GM18507 (cell line): ENCODE results near the gene PRKAG1.

Experiments
- DNase-seq: peaks from one replicate; pipeline ENCODE4 v3.0.0; 2011; ENCODE audit warnings: low read depth; ENCODE audit not compliant: insufficient read length; ENCODE audit errors: extremely low spot score
- FAIRE-seq: peaks from 2 replicates; lab custom pipeline; 2011; peaks lifted over from hg19 to GRCh38; lab: Jason Lieb, UNC

PRKAG1 gene

DNA sequence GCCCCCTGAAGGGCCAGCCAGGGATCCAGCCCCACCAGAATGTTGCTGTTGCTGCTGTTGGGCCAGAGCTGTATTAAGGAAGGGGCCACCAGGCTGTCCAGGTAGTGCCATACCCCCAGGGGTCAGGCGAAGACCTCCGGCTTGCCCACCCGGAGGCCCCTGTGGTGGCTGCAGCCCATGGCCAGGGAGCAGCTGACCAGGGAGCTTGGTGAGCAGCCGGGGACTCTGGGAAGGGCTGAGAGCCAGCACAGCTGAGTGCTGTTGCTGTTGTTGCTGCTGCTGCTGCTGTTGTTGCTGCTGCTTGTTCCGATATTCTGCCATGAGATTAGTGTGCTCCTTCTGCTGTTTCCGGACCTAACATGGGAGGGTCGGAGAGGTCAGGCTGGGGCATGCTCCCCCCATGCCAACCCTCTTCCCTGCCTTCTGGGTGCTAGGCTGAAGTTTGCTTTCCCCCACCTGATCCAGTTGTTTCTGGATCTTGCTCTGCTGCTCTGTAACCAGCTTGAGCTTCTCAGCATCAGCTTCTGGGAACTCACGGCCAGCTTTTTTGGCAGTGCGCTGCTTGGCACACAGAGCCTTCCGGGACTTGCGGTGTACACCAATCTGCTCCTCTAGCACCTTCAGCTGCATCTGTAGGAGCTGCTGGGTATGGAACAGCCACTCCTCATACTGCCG is 15.2 kb upstream of the PRKAG1 start:
- DNase-seq (no peak), FAIRE-seq (no peak)

DNA sequence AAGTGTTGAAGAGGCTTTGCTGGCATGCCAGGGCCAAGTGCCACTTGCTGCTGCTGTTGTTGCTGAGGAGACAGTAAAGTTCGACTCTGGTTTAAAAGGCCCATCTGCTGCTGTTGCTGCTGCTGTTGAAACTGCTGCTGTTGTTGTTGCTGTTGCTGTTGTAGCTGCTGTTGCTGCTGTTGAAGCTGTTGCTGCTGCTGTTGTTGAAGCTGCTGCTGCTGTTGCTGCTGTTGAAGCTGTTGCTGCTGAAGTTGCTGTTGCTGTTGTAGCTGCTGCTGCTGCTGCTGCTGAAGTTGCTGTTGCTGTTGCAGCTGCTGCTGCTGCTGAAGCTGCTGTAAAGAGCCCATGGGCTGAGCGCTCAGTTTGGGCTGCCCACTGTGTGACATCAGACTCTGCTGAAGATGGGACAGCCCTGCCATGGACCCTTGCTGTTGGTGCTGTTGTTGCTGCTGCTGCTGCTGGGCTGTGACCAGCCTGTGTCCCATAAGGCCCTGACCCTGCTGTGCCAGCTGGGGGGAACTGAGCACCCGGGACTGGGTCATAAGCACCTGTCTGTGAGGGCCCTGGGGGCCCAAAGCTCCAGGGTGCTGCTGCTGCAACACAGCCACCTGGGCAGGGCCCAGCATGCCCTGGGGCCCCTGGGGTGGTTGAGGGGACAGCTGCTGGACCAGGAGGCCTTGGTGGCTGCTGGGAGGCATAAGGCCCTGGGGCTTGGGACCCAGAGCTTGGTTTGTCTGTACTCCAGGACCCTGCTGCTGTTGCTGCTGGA is 14.3 kb upstream of the PRKAG1 start:
- FAIRE-seq (no peak), DNase-seq (no peak)

DNA sequence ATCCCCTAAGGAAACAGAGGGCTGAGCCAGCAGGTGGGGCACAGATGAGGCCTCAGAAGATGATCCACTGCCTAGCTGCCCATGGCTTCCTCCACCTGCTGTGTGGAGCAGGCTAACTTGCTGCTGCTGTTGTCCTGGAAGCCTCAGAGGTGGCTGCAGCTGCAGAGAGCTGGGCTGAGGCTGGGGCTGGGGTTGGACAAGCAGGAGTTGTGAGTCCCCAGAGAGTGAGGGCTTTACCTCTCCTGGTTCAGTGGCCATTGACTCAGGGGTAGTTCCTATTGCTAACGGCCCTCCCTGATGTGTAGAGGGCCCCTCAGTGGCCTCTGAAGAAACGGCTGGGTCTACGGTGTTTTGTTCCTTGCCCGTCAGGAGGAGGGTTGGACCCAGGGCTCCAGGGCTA is 13.7 kb upstream of the PRKAG1 start:
- DNase-seq: no peak
- FAIRE-seq: no peak

DNA sequence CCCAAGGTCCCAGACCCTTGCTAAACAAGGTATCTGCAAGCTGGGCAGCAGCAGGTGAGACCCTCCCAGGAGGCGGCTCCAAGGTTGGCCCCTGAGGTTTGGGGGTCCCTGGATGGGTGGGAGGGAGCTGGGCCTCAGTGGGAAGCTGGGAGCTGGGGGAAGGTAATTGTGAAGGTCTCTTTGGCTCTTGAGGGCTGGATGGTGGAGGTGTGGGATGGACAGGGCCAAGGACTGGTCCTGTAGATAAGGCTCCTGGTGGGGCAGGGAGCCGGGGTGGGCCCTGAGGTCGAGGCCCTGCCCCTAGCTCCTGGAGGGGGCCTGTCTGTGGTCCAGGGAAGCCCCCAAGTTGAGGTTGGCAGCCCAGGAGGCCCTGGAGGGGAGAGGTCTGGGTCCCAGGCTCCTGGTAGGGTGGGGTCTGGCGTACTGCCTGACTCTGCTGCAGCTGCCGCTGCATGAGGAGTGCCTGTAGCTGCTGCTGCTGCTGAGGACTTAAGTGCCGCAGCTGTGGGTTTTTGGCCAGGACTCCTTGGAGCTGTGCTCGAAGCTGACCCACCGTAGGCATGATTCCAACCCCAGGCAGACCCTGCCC is 13.1 kb upstream of the PRKAG1 start:
- FAIRE-seq (no peak), DNase-seq (no peak)

DNA sequence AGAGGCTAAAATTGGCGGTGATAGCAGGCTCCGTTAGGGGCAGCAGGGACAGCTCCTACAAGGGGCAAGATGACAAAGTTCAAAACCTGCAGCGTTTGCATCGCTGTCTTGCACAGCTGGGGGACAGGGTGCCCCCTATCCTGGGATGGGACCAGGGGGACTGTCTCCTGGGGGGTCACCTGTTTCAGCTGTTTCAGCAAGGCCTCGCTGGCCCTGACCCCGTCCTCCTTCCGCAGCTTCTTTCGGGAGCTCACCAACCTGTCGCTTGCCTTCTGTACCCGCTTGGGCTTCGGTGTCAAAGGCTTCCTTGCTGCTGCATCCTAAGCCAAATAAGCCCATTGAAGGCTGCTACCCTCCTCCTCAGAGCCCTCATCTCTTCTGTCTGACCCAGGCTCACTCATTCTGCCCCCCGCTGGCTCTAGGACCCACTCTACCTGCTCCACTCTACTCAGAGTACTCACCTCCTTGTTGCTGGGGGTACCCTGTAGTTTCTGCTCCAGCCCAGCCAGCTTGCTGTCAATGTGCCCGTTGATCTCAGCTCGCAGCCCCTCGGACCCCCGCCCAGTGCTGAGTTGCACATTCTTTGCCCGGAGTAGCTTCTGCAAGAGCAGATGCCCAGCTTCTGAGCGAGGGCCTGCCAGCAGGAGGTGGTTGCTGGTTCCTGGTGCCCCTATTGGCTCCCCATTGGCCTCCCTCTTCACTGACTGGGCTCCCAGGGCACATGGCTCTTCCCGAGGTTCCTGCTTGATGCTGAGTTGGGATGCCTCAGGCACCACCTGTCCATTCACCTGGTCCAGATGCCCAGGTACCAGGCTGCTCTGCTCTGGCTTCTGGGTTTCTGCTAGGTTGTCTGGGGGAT is 12.4 kb upstream of the PRKAG1 start:
- no peak for FAIRE-seq
- DNase-seq: no peak

DNA sequence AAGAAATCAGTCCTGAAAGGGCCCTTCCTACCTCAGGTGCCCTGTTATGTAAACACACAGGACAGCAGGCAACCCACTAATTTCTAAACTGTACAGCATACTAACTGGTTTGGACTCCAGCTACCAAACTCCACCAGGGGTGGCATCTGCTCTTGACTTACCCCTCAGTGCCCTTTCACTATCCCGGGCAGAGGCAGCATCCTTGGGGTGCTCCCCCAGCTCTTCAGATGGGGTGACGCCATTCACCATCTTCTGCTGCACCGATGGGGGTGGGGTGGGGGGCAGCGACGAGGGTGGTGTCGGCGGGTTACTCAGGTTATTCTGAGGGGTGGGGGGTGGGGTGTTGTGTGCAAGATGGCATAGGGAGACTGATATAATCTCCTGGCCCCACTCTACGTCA is 11.5 kb upstream of the PRKAG1 start:
- DNase-seq (no peak), FAIRE-seq (no peak)

DNA sequence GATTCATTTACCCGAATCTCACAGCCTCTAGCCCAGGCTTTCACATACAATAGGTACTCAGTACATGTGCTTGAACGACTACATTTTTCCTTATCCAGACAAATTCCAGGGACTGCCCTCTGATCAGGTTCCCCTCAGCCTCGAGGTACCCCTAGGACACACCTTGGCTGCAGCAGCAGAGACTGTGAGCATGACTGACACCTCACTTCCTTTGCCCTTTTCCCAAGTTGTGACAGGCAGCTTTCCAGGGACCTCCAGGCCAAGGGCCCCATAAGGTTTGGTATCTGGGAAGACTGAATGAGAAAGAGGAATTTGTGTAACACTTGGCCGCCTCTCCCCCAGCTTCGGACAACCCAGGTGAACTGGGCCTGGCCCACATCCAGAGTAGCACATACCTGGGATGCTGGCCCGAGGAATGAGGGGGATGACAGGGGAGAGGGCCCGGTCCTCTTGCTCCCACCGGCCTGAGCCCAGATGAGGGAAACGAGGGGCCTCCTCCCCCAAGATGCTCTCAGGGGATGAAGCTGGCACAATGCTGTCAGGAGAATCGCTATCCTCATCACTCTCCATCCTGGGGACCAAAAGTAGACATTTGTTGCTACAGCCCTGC is 10.2 kb upstream of the PRKAG1 start:
- FAIRE-seq (no peak), DNase-seq (no peak)

DNA sequence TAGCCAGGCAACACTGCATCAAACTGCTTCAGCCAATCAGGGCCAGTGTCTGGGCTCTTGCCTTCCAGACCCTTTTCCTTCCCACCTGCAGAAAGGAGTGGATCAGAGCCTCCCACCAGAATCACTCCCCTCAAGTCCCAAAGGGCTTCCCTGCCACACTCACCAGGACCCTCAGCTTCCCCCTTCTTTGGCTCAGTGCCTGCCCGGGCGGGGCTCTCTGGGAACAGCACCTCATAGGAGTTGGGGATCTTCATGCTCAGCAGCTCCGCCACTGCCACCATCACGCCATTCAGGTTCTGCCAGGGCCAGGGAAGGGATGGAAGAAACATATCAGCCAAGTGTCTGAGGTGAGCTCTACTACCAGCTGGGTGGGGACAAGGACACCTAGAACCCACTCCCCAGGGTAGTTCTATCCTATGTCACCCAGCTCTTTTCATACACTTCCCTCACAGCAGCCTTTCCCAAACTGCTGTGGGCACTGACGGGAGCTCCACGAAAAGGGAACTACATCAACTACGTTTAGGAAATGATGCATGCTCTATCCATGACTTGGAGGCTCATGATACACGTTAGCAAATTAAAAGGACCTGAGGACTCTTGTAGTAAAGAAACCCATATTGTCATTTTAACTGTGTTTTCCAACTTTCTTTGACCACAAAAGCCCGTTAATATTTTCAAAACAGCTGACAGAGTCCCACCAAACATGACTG is 9.4 kb upstream of the PRKAG1 start:
- DNase-seq (no peak), FAIRE-seq (no peak)

DNA sequence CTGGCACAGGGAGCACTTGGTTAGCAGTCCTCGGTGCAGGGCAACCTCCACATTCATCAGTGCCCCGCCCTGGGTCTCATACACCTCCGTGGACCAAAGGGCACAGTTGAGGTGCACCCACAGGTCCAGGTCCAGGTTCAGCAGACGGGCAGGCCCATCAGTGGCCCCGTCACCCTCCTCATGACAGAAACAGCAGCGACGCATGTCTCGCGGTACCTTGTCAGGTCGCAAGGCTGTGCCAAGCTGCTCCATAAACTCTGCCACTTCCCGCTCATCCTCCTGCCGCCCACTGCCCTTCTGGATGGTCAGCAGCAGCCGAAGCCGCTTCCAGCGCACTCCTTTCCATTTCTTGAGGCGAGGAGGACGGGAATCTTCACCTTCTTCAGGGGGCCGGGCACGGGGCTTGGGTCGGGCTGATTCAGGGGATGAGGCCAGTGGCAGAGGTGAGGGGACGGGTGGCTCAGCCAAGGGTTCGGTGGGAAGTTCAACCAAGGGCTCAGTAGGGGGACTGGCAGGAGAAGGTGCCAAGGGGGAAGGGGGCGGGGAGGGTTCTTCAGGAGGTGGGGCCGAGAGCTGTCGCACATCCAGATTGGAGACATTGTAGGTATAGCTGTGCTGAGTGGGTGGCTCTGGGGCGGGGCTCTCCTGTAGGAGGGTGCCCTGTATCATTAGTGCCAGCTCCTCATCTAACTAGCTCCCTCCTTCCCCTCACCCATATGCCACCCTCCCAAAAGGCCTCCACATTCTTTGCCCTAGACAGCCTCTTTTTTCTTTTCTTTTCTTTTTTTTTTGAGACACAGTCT is 8.3 kb upstream of the PRKAG1 start:
- no peak for DNase-seq
- no peak for FAIRE-seq

DNA sequence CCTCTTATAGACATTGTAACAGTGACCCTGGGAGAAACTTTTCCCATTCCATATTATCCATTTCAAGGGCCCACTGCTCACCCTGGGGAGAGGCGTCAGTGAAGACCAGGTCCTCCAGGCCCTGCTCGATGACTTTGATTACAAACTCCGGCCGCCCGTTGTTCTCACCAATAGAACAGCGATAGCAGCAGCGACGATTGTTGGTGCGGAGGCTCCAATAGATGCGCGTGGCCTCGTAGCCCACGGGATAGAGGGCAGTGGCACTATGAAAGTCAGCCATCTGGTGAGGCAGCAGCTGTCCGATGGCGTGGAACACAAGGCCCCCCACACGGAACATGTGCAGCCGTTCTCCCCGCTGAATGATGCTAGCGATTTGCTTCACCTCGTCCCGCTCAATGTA is 7.5 kb upstream of the PRKAG1 start:
- no peak for FAIRE-seq
- no peak for DNase-seq

DNA sequence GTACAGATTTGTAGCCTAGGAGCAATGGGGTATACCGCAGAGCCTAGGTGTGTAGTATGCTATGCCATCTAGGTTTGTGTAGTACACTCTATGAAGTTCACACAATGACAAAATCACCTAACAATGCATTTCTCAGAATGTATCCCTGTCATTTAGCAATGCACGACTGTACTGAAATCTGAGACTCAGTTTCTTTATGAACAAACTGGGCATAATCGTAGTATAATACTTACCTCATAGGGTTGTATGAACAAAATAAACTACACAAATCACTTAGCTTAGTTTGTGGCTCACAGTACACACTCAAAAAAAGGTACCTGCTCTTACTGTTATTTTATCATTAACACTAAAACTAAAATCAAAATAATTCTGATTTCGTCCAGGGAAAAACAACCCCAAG is 6.9 kb upstream of the PRKAG1 start:
- DNase-seq: no peak
- FAIRE-seq: no peak

DNA sequence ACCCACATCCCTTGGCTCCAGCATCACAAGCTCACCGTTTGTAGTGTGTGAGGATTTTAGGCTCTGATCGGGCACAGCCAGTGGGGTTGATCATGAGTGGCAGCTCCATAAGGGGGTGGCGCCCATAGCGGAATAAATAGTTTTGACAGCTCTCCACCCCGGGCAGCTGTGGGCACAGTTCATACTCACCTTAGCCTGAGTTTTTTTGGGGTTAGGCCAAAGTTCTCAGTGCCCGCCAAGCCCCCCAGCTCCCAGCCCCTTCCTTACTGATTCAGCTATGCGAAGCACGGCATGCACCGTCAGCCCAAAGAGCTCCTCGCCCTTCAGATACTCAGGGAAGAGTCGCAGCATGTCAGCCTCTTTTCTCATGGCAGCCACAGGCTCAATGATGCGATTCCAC is 6.0 kb upstream of the PRKAG1 start:
- no peak for FAIRE-seq
- no peak for DNase-seq

DNA sequence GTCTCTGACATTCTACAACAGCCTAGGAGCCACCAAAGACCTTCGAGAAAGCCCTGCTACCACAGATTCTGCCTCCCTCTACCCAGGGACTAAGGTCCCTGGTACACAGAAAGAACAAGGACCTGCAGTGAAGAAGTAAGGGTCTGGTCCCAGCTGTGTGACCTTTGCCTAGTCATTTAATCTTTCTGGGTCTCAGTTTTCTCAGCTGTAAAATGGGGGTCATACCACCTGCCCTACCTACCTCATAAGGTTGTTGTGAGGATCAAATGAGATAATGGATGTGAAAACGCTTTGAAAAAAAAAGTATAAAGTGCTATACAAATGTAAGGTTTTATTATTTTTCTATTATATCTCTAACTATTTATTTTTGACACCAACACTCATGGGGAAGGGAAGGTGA is 5.2 kb upstream of the PRKAG1 start:
- DNase-seq: no peak
- FAIRE-seq: no peak

DNA sequence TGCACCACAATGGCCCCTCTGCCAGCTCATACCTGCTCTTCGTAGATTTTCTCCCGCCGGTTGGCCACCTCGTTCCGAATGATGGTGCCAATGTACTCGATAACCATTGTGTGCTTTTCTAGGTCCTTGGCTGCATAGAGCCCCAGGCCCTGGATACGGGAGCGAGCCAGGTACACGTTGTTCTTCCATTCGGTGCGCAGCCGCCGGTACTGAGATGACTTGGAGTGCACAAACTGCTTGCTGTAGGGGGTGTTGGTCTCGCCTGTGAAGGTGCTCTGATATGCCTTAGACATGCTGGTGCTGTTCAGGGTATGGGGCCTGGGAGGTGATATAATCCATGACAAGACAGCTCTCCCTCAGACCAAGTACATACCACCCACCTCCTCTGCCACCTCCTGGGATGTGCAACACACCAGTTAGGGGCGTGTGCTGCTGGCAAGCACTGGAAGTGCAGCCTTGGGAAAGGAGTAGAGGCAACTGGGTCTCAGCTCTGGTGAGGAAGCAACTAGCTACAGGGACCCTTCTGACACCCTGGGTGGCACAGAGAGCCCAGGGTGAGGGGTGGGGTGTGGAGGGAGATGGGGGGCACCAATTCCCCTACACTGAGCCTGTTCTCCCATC is 4.1 kb upstream of the PRKAG1 start:
- no peak for FAIRE-seq
- no peak for DNase-seq

DNA sequence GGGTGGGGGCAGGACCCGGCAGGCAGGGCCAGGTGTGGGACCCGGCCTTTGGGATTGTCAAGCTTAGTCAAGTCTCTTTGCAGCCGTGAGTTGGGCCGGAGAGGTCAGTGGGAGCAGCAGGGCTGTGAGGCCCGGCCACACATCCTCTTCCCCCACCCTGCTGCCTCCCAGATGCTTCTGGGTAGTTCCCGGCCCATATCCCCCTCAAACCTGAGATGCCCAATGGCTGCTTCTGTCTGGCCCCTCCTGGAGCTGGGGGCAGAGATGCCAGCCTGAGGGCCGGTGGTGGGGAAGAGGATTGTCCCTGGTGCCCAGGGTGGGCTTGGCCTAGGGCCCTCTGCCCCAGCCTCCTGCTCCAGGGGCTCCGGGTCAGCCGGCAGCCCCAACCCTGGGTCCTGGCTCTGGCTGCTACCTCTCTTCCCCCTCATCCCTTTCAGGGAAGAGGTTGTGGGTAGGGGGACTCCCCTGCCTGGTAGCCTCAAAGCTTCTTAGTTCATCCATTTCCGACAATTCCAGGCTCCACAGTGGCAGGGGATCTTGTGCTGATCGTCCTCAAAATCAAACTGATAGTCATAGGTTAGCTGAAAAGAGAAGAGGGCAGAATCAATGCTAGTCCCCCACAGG is 2.8 kb upstream of the PRKAG1 start:
- DNase-seq (no peak), FAIRE-seq (no peak)

DNA sequence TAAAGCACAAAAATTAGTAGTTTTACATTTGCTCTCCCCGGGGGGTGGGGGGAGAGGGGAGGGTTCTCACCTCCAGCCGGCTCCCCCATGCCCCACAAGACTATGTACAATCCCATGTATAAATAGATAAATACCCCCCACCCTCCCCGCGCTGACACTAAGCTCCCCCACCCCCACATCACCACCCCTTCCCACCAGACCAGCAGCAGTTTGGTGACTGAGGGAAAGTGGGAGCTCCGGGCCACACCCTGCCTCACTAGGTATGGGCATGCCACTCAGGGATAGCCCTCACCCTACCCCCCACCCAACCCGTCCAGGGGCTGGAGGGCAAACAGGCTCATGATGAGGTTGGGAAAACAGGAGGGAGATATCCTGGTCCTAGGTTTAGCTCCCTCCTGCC is 1.9 kb upstream of the PRKAG1 start:
- no peak for DNase-seq
- no peak for FAIRE-seq

DNA sequence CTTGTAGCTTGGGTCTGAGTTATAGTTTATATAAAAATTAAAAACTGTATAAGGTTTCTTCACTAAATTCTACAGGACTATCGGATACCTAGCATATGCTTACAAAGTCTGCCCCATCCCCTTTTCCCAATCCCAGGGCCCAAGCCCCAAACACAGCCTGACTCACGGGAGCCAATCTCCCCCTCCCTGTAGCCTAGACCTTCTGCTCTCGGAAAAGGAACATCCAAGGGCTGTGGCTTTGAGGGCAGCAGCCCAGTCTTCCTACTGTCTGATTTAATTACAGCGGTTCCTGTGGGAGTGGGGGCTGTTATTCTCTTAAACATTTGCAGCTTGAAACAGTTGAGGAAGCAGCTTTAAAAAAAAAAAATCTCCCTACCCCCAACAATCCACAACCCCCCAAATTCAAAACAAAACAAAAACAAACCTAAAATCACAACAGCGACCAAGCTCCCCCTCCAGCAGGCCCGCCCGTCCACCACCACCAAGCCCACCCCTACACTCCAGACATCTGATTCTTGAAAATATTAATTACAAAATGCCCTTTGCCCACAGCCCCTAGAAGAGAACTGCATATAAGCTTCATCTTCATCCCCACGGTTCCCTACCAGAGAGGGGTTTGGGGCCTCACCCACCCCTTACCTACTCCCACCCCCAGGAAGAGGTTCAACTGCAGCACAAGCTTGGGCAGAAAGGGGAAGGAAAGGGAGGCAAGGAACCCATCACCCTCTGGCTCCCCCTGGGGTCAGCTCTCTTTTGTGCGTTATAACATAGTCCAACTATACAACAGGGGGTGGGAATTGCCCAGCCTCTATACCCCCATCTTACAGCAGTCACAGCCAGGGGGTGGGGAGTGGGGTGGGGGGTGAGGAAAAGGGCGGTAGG is 1.1 kb upstream of the PRKAG1 start:
- DNase-seq (no peak), FAIRE-seq (no peak)
